Brain microvascular endothelial cell (primary cell): Measurements from ENCODE around the gene IQSEC3.

Source experiments
- DNase-seq: peaks from one replicate; pipeline ENCODE4 v3.0.0-alpha.2; 2020
- H3K27ac ChIP-seq: fragments of 250-450 bp; sonication (Bioruptor Pico); 2 replicates; pipeline ENCODE4 v1.5.1; 2020; ENCODE audit warnings: mild to moderate bottlenecking, moderate library complexity
- H3K27me3 ChIP-seq: fragments of 250-450 bp; sonication (Bioruptor Pico); replicated peaks from 2 replicates; pipeline ENCODE4 v1.5.1; 2020; ENCODE audit warnings: mild to moderate bottlenecking
- H3K36me3 ChIP-seq: fragments of 250-450 bp; sonication (Bioruptor Pico); replicated peaks from 2 replicates; pipeline ENCODE4 v1.5.1; 2020; ENCODE audit warnings: mild to moderate bottlenecking
- H3K4me3 ChIP-seq: 2 replicates; pipeline ENCODE4 v1.5.1; 2011; ENCODE audit warnings: low read depth, mild to moderate bottlenecking, control low read depth, low read length, moderate library complexity
- in situ Hi-C: cut with HindIII; loops from 2 replicates; pipeline ENCODE4 v1.10.0; 2017; ENCODE audit warnings: low sequenced_read_pairs, low pct_ligation_motif_present
- TF ChIP-seq, protein P1 (sequence below): IDR thresholded peaks from 2 replicates; pipeline ENCODE4 v1.5.1; 2011; ENCODE audit warnings: low read depth, mild to moderate bottlenecking, moderate library complexity, low read length, control low read depth, inconsistent platforms; ENCODE audit errors: missing control alignments

Gene IQSEC3

DNA sequence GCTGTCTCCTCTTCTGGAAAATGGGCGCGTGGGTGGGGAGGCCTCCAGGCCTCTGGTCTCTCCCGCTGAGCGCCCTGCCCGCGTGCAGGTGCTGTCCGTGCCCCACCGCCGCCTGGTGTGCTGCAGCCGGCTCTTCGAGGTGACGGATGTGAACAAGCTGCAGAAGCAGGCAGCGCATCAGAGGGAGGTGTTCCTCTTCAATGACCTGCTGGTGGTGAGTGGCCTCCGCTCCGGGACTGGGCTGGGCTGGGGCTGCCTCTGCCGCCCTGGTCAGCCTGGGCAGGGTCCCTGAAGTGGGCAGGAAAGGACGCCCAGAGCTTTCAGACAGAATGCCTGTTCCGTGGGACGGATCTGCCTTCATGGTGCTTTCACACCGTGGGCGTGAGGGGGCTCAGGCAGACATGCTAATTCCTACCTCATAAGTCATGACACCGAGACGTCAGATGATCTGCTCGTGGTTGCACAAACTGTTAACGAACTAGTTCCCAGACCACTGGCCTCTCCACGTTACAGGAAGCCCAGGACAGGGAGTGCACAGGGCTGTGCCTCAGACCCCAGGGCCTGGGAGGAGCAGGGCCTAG lies 96.9 kb downstream of the IQSEC3 start:
- Histone ChIP-seq H3K27me3 (no peaks in the 10 kb centered on the region), H3K36me3 (no peaks in the 10 kb centered on the region), H3K27ac (no peak overlapping the region), H3K4me3 (no peak overlapping the region)
- no peak for DNase-seq
- TF ChIP-seq, protein P1, sequence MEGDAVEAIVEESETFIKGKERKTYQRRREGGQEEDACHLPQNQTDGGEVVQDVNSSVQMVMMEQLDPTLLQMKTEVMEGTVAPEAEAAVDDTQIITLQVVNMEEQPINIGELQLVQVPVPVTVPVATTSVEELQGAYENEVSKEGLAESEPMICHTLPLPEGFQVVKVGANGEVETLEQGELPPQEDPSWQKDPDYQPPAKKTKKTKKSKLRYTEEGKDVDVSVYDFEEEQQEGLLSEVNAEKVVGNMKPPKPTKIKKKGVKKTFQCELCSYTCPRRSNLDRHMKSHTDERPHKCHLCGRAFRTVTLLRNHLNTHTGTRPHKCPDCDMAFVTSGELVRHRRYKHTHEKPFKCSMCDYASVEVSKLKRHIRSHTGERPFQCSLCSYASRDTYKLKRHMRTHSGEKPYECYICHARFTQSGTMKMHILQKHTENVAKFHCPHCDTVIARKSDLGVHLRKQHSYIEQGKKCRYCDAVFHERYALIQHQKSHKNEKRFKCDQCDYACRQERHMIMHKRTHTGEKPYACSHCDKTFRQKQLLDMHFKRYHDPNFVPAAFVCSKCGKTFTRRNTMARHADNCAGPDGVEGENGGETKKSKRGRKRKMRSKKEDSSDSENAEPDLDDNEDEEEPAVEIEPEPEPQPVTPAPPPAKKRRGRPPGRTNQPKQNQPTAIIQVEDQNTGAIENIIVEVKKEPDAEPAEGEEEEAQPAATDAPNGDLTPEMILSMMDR: no peak
- in situ Hi-C loops: no loop called here

DNA sequence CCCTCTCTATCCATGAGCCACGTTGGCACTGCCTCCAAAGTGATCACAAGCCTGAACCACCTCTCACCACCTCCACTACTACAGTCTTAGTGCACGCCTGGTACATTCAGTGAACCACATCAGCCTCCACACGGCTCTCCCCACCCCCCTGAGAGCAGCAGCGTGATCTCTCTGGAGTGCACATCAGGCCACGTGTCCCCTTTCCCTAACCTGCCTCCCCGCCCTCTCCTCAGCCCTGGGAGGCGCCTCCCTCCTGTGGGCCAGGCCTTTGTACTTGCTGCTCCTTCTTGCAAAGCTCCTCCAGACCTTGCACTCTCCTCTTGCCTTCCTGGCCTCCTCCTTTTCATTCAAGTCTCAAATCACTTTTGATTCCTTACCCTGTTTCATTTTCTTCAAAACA lies 97.6 kb downstream of the IQSEC3 start:
- in situ Hi-C loops: no loop called here
- TF ChIP-seq, protein P1: no peak
- Histone ChIP-seq H3K27ac (no peak overlapping the region), H3K4me3 (no peak overlapping the region), H3K27me3 (no peaks in the 10 kb centered on the region), H3K36me3 (no peaks in the 10 kb centered on the region)
- DNase-seq: no peak

DNA sequence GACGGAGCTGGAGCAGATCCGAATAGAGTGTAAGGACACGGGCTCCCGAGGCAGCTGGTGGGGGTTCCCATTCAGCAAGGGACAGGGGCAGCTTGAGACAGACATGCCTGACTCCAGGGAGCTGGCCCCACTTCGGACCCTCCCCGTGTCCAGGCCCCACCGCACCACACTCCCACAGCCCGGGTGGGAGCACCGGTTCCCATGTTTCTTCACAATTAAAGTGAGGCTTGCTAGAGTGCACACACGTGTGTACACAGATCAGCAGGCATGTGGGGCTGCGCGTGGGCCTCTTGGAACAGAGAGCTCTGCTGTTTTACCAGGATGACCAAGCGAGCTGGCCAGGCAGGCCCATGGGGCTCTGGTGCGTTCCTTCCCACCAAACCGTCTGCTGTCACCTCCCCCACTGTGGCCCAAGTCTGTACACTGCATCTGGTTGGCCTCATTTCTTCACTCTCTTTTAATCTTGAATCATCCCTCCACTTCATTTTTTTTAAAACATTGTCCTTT lies 99.3 kb downstream of the IQSEC3 start:
- TF ChIP-seq, protein P1: no peak

DNA sequence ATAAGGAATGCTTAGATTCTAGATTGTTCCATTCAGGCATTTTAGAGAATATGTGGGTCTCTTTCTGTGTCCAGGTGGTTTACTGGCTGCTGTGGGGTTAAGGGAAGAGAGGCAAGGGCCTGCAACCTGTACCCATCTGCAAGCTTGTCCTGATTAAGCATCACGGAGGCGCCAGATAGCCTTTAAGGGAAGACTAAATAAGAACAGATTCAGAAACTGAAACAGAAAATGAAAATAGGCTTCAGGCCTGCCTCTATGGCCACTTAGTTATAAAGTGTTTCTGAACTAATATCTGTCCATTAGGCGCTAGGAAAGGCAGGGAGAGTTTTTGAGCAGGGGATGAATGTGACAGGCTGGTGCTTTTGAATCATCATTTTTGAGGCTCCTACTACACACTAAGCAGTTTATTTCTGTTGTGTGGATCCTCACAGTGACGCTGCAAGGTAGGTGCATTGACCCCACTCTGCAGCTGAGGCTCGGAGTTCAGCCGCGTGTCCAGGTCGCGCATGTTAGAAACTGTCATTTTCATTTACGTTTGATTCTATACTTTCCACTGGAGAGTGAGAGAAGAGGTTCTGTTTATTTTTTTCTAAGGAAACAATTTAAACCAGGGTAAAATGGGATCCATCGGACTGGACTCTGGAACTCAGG lies 100.0 kb downstream of the IQSEC3 start:
- Histone ChIP-seq H3K4me3 (no peak overlapping the region), H3K27ac (no peak overlapping the region), H3K27me3 (no peaks in the 10 kb centered on the region), H3K36me3 (no peaks in the 10 kb centered on the region)
- in situ Hi-C loops: no loop called here
- TF ChIP-seq, protein P1: no peak
- DNase-seq: no peak

More for the DNA sequence above, 99.3 kb downstream of the IQSEC3 start:
- in situ Hi-C loops: no loop called here
- H3K27ac ChIP-seq: no peak overlapping the region
- H3K4me3 ChIP-seq: no peak overlapping the region
- H3K27me3 ChIP-seq: no peaks in the 10 kb centered on the region
- DNase-seq: no peak
- H3K36me3 ChIP-seq: no peaks in the 10 kb centered on the region

DNA sequence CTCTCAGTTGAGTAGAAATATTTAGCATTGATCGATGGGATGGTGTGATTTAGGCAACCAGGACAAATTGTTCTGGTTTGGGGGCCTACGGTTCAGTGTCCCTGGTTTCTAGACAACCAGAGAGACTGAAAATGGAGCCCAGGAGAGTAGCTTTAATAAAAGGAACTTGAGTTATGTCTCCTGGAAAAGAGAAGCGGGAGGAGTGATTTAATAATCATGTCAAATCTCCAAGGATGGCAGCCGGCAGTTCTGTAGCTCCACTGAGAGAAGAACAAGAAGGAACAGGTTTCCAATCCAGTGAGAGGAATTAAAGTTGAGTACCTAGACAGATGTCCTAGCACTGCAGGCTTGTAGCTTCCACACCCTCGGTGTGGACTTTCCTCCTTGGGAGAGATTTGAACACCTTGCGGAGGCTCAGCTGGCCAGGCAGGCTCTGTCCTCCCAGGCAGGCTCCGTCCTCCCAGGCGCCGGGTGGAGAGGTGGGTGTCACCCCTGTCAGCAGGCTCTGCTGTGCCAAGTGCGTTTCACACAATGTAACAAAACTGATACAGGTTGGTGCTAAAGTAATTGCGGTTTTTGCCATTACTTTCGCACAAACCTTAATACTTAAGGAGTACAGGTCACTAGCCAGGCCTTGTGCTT lies 101.5 kb downstream of the IQSEC3 start:
- TF ChIP-seq, protein P1: no peak
- no peak overlapping the region for H3K27ac ChIP-seq
- no peak overlapping the region for H3K4me3 ChIP-seq
- DNase-seq: no peak
- H3K27me3 ChIP-seq: no peaks in the 10 kb centered on the region
- in situ Hi-C loops: no loop called here
- H3K36me3 ChIP-seq: no peaks in the 10 kb centered on the region
